PFSK-1 (cell line): ENCODE data around the gene MYL3.

Experiments
- FOXP2 ChIP-seq: optimal IDR thresholded peaks from 2 replicates; pipeline ENCODE3; 2011; ENCODE audit warnings: borderline replicate concordance, control low read depth, inconsistent platforms; ENCODE audit not compliant: insufficient read depth; ENCODE audit errors: extremely low read length, extremely low read depth
- POLR2AphosphoS5 ChIP-seq: IDR thresholded peaks from 2 replicates; pipeline ENCODE4 v1.6.1; 2012; ENCODE audit warnings: low read depth, mild to moderate bottlenecking, control low read depth, low read length, moderate library complexity
- SIN3A ChIP-seq: IDR thresholded peaks from 2 replicates; pipeline ENCODE4 v1.6.1; 2012; ENCODE audit warnings: mild to moderate bottlenecking, low read length, moderate library complexity, borderline replicate concordance; ENCODE audit not compliant: insufficient read depth
- TAF1 ChIP-seq: IDR thresholded peaks from 2 replicates; pipeline ENCODE4 v1.6.1; 2012; ENCODE audit warnings: low read length, control low read depth, borderline replicate concordance; ENCODE audit not compliant: insufficient read depth
- TF ChIP-seq, protein P1 (sequence below), 2 experiments: IDR thresholded peaks; 2 replicates each; pipeline versions ENCODE4 v1.6.1 to v1.8.0; 2011 to 2012; ENCODE audit warnings: low read depth in 2 of 2, low read length in 2 of 2, control low read depth in 1 of 2, inconsistent platforms in 1 of 2, mild to moderate bottlenecking in 1 of 2, moderate library complexity in 1 of 2; ENCODE audit not compliant: insufficient read depth in 1 of 2

The MYL3 gene

DNA sequence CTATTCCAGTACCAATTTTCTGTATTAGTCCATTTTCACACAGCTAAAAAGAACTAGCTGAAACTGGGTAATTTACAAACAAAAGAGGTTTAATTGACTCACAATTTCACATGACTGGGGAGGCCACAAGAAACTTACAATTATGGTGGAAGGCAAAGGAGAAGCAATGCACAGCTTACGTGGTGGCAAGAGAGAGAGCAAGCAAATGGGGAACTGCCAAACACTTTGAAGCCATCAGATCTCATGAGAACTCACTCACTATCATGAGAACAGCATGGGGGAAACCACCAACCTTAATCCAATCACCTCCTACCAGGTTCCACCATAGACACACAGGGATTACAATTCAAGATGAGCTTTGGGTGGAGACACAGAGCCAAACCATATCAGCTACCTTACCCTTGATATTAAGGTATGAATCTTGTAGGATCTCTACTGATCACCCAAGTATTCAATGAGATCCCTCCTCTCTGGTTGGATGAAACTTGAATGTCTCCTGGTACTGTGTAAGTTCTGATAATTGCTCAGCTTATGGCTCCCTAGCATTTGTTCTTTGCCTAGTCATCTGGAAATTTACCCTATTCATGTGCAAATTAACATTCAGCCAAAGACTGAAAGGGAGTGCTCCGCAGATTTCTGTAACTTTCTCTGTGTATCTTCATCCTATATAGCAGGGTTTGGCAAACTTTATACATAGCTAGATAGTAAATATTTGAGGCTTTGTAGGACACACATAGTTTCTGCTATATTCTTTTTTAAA is 38.9 kb downstream of the MYL3 start:
- TF ChIP-seq TAF1 (no peak), SIN3A (no peak), POLR2AphosphoS5 (no peak), FOXP2 (no peak)
- TF ChIP-seq, protein P1, sequence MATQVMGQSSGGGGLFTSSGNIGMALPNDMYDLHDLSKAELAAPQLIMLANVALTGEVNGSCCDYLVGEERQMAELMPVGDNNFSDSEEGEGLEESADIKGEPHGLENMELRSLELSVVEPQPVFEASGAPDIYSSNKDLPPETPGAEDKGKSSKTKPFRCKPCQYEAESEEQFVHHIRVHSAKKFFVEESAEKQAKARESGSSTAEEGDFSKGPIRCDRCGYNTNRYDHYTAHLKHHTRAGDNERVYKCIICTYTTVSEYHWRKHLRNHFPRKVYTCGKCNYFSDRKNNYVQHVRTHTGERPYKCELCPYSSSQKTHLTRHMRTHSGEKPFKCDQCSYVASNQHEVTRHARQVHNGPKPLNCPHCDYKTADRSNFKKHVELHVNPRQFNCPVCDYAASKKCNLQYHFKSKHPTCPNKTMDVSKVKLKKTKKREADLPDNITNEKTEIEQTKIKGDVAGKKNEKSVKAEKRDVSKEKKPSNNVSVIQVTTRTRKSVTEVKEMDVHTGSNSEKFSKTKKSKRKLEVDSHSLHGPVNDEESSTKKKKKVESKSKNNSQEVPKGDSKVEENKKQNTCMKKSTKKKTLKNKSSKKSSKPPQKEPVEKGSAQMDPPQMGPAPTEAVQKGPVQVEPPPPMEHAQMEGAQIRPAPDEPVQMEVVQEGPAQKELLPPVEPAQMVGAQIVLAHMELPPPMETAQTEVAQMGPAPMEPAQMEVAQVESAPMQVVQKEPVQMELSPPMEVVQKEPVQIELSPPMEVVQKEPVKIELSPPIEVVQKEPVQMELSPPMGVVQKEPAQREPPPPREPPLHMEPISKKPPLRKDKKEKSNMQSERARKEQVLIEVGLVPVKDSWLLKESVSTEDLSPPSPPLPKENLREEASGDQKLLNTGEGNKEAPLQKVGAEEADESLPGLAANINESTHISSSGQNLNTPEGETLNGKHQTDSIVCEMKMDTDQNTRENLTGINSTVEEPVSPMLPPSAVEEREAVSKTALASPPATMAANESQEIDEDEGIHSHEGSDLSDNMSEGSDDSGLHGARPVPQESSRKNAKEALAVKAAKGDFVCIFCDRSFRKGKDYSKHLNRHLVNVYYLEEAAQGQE (IDR thresholded peaks at IDR 0.05; ENCODE audit: insufficient read depth in 1 of 2, low read depth in 2 of 2, low read length in 2 of 2) = no peak

DNA sequence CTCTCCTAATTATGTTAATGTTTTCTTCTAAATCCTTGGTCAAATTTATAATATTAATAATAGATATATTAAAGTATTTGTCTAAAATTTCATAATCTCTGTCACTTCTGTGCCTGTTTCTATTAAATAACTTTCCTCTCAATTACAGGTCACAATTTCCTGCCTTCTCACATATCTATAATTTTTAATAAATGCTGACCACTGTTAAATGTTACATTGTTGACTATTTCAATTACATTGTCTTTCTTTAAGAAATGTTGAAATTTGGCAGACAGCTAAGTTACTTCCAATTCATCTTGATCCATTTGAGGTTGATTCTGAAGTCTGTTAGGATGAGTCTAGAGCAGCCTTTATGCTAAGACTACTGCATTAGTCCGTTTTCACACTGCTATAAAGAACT is 41.7 kb downstream of the MYL3 start:
- no peak for TF ChIP-seq POLR2AphosphoS5

DNA sequence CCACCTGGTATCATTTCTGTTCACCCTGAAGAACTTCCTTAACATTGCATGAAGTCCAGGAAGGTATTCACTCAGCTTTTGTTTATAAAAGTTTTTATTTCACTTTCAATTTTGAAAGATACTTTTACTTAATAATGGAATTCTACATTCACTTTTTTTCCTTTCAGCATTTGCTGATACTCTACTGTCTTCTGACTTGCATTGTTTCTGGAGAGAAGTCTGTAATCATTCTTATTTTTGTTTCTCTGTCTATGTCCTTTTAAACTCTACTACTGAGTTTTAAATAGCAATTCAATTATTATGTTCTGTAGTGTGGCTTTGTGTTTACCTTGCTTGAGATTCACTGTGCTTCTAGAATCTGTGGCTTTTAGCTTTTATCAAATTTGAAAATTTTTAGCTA is 42.4 kb downstream of the MYL3 start:
- TF ChIP-seq TAF1 = no peak
- TF ChIP-seq POLR2AphosphoS5 = no peak
- TF ChIP-seq SIN3A = no peak
- TF ChIP-seq, protein P1 (IDR thresholded peaks at IDR 0.05; ENCODE audit: insufficient read depth in 1 of 2, low read depth in 2 of 2, low read length in 2 of 2) = no peak
- no peak for TF ChIP-seq FOXP2

DNA sequence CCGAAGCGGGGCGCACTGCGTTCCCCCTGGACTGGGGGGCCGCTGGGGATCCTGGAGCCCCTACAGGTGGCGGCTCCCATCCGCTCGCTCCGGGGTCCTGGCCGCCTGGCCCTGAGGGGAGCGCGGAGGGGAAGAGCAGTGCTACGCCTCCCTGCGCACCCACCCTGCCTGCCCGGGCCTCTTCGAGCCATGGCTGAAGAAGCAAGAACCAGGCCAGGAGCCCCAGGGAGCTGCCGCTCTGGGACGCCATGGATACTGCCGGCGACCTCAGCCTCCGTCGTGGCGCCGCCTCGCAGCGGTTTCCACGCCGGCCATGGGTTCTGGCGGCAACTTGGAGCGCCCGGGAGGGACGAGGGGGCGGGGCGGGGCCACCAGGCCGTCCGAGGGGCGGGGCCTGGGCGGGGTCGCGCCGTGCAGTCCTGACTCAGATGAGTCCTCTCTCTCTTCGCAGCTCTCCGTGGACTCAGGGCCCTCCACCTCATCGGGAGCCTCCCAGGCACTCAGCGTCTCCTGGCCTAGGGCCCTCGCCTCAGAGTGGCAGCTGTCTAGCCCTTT is 50.9 kb downstream of the MYL3 start:
- TF ChIP-seq POLR2AphosphoS5 (no peak), SIN3A (no peak), FOXP2 (no peak), TAF1 (no peak)
- TF ChIP-seq, protein P1 (IDR thresholded peaks at IDR 0.05; ENCODE audit: insufficient read depth in 1 of 2, low read depth in 2 of 2, low read length in 2 of 2) = no peak

DNA sequence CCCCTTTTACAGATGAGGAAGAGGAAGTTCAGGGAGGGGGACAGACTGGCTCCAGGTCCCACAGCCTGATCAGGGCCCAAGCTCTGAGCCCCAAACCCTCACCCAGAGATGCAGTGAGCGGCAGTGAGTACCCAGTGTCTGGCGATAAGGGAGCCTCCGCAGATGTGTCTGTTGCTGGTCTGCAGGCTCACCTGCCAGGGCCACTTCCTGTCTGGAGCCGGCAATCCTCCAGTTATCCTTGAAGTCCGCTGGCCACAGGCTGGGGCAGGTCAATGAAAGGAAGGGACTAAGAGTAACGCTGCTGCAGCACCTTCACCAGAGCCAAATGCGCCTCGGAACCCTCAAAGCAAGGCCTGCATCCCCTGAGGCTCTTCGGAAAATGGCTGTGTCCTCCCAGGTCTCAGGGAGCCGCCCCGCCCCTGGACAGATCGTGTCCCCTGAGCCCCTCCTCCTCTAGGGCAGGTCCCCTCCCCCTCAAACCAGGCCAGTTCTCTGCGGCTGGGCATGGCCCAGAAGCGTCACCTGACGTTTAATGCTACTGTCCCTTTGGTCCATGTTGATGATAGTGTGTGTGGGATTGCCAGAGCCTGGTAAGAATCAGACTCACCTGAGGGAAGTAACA is 51.5 kb downstream of the MYL3 start:
- TF ChIP-seq SIN3A = no peak
- no peak for TF ChIP-seq TAF1
- no peak for TF ChIP-seq FOXP2
- no peak for TF ChIP-seq POLR2AphosphoS5
